ENCODE measurements around the gene WDR1.

WDR1 gene

GRCh38 chr4:10051517-10052135 lies 65.0 kb downstream of the WDR1 start:
- Histone ChIP-seq H3K9me3 (no peaks in the 10 kb centered on the region), H3K4me1 (peaks cover 4% of the 10 kb centered on the region; the same call in 1 of the 2 replicates), H3K27me3 (no peaks in the 10 kb centered on the region), H3K36me3 (no peaks in the 10 kb centered on the region), H3K4me3 (ENCODE audit: low read depth, low read length) (no peak overlapping the region)
- no peak for TF ChIP-seq CTCF (IDR thresholded peaks at IDR 0.05; ENCODE audit: low read depth, low read length)
- DNase-seq = no peak

DNA sequence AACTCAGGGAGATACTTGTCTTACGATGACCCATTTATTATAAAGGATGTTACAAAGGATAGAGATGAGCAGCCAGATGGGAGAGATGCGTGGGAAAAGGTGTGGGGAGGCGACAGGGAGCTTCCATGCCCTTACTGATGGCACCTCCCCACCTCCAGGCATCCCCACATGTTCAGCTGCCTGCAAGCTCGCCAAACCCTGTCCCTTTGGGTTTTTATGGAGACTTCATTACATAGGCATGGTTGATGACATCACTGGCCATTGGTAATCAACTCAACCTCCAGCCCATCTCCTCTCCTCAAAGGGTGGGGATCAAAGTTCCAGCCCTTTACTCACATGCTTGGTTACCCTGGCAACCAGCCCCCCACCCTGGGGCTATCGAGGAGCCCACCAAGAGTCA lies 65.9 kb downstream of the WDR1 start:
- Histone ChIP-seq H3K9me3 (no peaks in the 10 kb centered on the region), H3K36me3 (no peaks in the 10 kb centered on the region), H3K4me1 (peaks cover 4% of the 10 kb centered on the region; the same call in 1 of the 2 replicates), H3K27me3 (no peaks in the 10 kb centered on the region), H3K4me3 (ENCODE audit: low read depth, low read length) (no peak overlapping the region)
- TF ChIP-seq CTCF (IDR thresholded peaks at IDR 0.05; ENCODE audit: low read depth, low read length) = no peak
- no peak for DNase-seq

- peaks cover 3% of the 10 kb centered on the region; the same call in 1 of the 2 replicates for H3K4me1 ChIP-seq
These were observed 66.3 kb downstream of the WDR1 start for GRCh38 chr4:10050261-10050661.

GRCh38 chr4:10048941-10049697 lies 67.5 kb downstream of the WDR1 start:
- Histone ChIP-seq H3K4me1 (no peaks in the 10 kb centered on the region; the same call in 1 of the 2 replicates), H3K9me3 (no peaks in the 10 kb centered on the region), H3K36me3 (no peaks in the 10 kb centered on the region), H3K4me3 (ENCODE audit: low read depth, low read length) (no peak overlapping the region), H3K27me3 (no peaks in the 10 kb centered on the region)
- no peak for DNase-seq
- no peak for TF ChIP-seq CTCF (IDR thresholded peaks at IDR 0.05; ENCODE audit: low read depth, low read length)

More at GRCh38 chr4:10050261-10050661, 66.3 kb downstream of the WDR1 start:
- no peak for TF ChIP-seq CTCF (IDR thresholded peaks at IDR 0.05; ENCODE audit: low read depth, low read length)
- Histone ChIP-seq H3K9me3 (no peaks in the 10 kb centered on the region), H3K27me3 (no peaks in the 10 kb centered on the region), H3K4me3 (ENCODE audit: low read depth, low read length) (no peak overlapping the region), H3K36me3 (no peaks in the 10 kb centered on the region)
- no peak for DNase-seq

DNA sequence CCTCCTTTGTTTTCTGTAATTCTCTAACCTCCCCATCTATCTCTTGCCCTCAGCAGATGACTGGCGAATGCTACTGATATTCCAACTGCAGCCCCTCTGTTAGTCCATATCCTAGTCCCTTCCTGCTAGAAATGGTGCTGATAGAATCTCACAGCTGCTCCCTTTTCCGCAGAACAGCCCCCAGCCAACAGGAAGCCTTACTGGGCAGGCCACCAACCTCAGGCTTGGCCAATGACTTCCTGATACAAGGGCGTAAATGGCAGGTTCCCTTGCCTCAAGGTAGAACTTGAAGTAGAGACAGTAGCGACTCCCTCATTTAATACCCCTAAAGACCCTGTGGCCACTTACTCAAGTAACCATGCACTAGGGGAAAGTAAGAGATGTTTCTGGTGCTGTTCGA lies 68.6 kb downstream of the WDR1 start:
- no peaks in the 10 kb centered on the region for H3K27me3 ChIP-seq
- no peaks in the 10 kb centered on the region; the same call in 1 of the 2 replicates for H3K4me1 ChIP-seq
- no peak for TF ChIP-seq CTCF (IDR thresholded peaks at IDR 0.05; ENCODE audit: low read depth, low read length)
- DNase-seq = no peak
- no peaks in the 10 kb centered on the region for H3K9me3 ChIP-seq
- H3K36me3 ChIP-seq = no peaks in the 10 kb centered on the region
- no peak overlapping the region for H3K4me3 ChIP-seq (ENCODE audit: low read depth, low read length)

DNA sequence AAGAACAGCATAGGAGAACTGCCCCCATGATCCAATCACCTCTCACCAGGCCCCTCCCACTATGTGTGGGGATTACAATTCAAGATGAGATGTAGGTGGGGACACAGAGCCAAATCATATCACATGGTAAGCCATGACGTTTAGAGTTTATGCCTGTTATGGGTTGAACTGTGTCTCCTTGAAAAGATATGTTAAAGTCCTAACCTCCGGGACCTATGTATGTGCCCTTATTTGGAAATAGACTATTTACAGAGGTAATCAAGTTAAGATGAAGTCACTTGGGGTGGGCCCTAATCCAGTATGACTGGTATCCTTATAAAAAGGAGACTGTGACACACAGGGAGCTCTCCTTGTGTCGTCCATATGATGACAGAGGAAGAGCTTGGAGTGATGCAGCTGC lies 70.1 kb downstream of the WDR1 start:
- Histone ChIP-seq H3K9me3 (no peaks in the 10 kb centered on the region), H3K36me3 (no peaks in the 10 kb centered on the region), H3K4me1 (no peaks in the 10 kb centered on the region; the same call in 1 of the 2 replicates), H3K4me3 (ENCODE audit: low read depth, low read length) (no peak overlapping the region), H3K27me3 (no peaks in the 10 kb centered on the region)
- no peak for DNase-seq
- no peak for TF ChIP-seq CTCF (IDR thresholded peaks at IDR 0.05; ENCODE audit: low read depth, low read length)

All from BE2C (cell line).